ENCODE results near the gene CCDC54. TPM values are rescaled to one million over a fixed set of nuclear protein-coding genes. Genes with fewer than 3 reads are reported as not detected.

CCDC54 gene
- total RNA-seq, 1 donor from 2014 or later, result not detected

- DNase-seq (ENCODE audit: extremely low spot score, unreplicated experiment), result no peak
- no peak overlapping the region for H3K27ac Mint-ChIP-seq
- TF ChIP-seq, protein P1, sequence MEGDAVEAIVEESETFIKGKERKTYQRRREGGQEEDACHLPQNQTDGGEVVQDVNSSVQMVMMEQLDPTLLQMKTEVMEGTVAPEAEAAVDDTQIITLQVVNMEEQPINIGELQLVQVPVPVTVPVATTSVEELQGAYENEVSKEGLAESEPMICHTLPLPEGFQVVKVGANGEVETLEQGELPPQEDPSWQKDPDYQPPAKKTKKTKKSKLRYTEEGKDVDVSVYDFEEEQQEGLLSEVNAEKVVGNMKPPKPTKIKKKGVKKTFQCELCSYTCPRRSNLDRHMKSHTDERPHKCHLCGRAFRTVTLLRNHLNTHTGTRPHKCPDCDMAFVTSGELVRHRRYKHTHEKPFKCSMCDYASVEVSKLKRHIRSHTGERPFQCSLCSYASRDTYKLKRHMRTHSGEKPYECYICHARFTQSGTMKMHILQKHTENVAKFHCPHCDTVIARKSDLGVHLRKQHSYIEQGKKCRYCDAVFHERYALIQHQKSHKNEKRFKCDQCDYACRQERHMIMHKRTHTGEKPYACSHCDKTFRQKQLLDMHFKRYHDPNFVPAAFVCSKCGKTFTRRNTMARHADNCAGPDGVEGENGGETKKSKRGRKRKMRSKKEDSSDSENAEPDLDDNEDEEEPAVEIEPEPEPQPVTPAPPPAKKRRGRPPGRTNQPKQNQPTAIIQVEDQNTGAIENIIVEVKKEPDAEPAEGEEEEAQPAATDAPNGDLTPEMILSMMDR (conservative IDR thresholded peaks at IDR 0.05), result no peak
- H3K4me3 Mint-ChIP-seq, result no peak overlapping the region
- no peaks in the 10 kb centered on the region for H3K27me3 Mint-ChIP-seq
- H3K4me1 Mint-ChIP-seq (ENCODE audit: unreplicated experiment), result no peaks in the 10 kb centered on the region
- peaks cover 5% of the 10 kb centered on the region for H3K9me3 Mint-ChIP-seq
- H3K36me3 Mint-ChIP-seq, result no peaks in the 10 kb centered on the region
These were observed 27.7 kb downstream of the CCDC54 start for GRCh38 chr3:107404727-107405469.

GRCh38 chr3:107407355-107407754, 30.1 kb downstream of the CCDC54 start:
- H3K27me3 Mint-ChIP-seq, result no peaks in the 10 kb centered on the region
- H3K4me3 Mint-ChIP-seq, result no peak overlapping the region
- no peak overlapping the region for H3K27ac Mint-ChIP-seq
- peaks cover 5% of the 10 kb centered on the region for H3K9me3 Mint-ChIP-seq
- no peaks in the 10 kb centered on the region for H3K36me3 Mint-ChIP-seq
- TF ChIP-seq, protein P1 (conservative IDR thresholded peaks at IDR 0.05), result no peak
- no peaks in the 10 kb centered on the region for H3K4me1 Mint-ChIP-seq (ENCODE audit: unreplicated experiment)
- DNase-seq (ENCODE audit: extremely low spot score, unreplicated experiment), result no peak

DNA sequence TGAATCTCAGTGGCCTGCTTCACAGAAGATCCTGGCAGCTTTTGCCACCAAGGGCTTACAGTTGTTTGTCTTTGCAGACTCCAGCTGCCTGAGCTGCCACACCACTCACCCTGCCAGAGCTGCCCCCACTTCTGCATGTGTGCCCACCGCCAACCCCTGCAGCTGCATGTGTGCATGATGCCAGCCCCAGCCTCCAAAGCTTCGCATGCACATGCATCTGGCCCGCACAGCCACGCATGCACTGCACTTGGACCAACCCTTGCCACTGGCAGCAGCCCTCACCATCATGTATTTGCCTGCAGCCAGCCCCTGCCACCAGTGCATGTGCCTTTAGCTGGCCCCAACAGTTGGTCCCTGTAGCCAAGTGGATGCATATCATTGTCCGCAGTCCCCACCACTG, 31.3 kb downstream of the CCDC54 start:
- no peak overlapping the region for H3K27ac Mint-ChIP-seq
- no peak overlapping the region for H3K4me3 Mint-ChIP-seq
- H3K9me3 Mint-ChIP-seq, result peaks cover 5% of the 10 kb centered on the region
- TF ChIP-seq, protein P1 (conservative IDR thresholded peaks at IDR 0.05), result no peak
- H3K4me1 Mint-ChIP-seq (ENCODE audit: unreplicated experiment), result no peaks in the 10 kb centered on the region
- no peaks in the 10 kb centered on the region for H3K36me3 Mint-ChIP-seq
- no peaks in the 10 kb centered on the region for H3K27me3 Mint-ChIP-seq
- DNase-seq (ENCODE audit: extremely low spot score, unreplicated experiment), result no peak

DNA sequence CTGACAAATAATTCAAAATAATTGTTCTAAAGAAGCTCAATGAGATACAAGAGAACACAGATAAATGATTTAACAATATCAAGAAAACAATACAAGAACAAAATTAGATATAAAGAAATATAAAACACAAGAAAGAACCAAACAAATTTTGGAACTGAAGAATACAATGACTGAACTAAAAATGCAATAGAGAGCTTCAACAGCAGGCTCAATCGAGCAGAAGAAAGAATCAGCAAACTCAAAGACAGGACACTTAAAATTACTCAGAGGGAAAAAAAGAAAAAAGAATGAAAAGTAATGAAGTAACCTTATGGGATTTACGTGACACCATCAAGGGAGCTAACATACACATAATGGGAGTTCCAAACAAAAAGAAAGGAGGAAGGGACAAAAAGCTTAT, 32.1 kb downstream of the CCDC54 start:
- Mint-ChIP-seq H3K27ac (no peak overlapping the region), H3K9me3 (peaks cover 5% of the 10 kb centered on the region), H3K4me3 (no peak overlapping the region), H3K36me3 (no peaks in the 10 kb centered on the region), H3K4me1 (ENCODE audit: unreplicated experiment) (no peaks in the 10 kb centered on the region), H3K27me3 (no peaks in the 10 kb centered on the region)
- TF ChIP-seq, protein P1 (conservative IDR thresholded peaks at IDR 0.05), result no peak
- no peak for DNase-seq (ENCODE audit: extremely low spot score, unreplicated experiment)

GRCh38 chr3:107410606-107411005, 33.4 kb downstream of the CCDC54 start:
- Mint-ChIP-seq H3K27ac (no peak overlapping the region), H3K4me1 (ENCODE audit: unreplicated experiment) (no peaks in the 10 kb centered on the region), H3K9me3 (peaks cover 5% of the 10 kb centered on the region), H3K27me3 (no peaks in the 10 kb centered on the region), H3K36me3 (no peaks in the 10 kb centered on the region), H3K4me3 (no peak overlapping the region)
- TF ChIP-seq, protein P1 (conservative IDR thresholded peaks at IDR 0.05), result no peak
- no peak for DNase-seq (ENCODE audit: extremely low spot score, unreplicated experiment)

Data from type B pancreatic cell (in vitro differentiated cells).